Islet of Langerhans (tissue), 1 donor: Measurements from ENCODE around the gene KIAA0408.

Source experiments
- FAIRE-seq: peaks from one replicate; lab custom pipeline; 2011; peaks lifted over from hg19 to GRCh38; lab: Jason Lieb, UNC

Gene KIAA0408

DNA sequence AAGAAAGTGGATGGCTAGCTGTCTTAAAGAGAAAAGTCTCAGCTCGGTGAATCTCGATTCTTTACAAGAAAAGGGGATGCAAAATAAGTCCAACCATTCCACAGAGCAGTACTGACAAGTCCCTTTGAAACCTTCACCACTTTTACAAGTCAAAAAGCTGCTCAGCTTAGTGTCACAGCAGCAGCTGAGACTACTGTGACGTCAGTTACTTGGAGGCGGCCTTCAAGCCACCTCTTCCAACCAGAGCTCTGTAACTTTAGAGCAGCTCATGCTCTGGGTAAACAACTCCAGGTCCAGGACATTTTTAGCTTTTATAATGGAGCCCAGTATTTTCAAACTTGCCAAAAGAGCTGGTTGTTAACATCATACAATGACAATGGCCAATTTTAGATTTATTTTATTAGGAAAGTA, at the start of gene KIAA0408:
Gene KIAA0408 (minus strand): TSS at position 159 of the 411 bp plus-strand sequence. CDS start 5,408 bp downstream, outside the sequence.
- FAIRE-seq = no peak

DNA sequence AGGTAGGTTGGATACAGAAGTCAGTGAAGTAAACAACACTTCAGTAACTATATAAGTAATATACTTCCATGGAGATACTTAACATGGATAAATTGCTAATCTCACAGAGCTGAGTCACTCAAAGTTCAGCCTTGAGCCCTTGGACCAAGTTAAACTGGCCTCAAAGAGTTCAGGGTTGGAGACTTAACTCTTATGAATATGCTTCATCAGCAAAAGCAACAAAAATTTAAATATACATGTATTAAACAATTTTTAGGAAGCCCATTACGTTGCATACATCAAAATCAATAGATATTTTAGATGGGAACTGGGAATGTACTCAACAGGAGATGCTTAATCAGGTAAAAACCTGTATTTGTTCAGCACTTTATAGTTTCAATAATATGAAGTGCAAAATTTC, 47.7 kb upstream of the KIAA0408 start:
- no peak for FAIRE-seq

GRCh38 chr6:127503022-127503421, 43.8 kb upstream of the KIAA0408 start:
- no peak for FAIRE-seq

- peak; percentile 80 for FAIRE-seq
Observed at GRCh38 chr6:127497410-127497809, 38.2 kb upstream of the KIAA0408 start.

- FAIRE-seq = peak; percentile 72
Observed at GRCh38 chr6:127496471-127496870, 37.3 kb upstream of the KIAA0408 start.

DNA sequence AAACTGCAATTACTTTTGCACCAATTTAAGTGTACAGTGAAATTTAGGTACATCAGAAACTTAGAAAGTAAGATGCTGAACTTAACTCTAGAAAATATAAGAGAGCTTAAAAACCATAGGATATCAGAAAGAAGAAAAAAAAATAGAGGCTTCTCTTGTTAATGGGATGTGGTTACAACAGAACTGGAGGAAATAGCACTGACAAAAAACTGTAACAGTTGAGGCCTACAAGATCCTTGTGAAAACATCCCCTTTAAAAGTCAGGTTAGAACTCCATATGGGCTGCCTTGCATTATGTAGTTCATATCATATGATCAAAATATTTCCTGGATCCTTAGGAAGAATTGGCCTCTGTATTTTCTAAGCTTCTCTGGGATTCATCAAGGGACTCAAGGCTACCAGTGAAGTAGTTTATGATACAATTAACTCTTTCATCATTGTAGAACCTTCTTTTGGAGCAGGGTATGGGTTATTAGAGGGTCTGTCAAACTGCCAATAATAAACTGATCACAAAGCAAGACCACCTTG, 35.1 kb upstream of the KIAA0408 start:
- no peak for FAIRE-seq

GRCh38 chr6:127489248-127489647, 30.1 kb upstream of the KIAA0408 start:
- no peak for FAIRE-seq

GRCh38 chr6:127486934-127487333, 27.7 kb upstream of the KIAA0408 start:
- no peak for FAIRE-seq

DNA sequence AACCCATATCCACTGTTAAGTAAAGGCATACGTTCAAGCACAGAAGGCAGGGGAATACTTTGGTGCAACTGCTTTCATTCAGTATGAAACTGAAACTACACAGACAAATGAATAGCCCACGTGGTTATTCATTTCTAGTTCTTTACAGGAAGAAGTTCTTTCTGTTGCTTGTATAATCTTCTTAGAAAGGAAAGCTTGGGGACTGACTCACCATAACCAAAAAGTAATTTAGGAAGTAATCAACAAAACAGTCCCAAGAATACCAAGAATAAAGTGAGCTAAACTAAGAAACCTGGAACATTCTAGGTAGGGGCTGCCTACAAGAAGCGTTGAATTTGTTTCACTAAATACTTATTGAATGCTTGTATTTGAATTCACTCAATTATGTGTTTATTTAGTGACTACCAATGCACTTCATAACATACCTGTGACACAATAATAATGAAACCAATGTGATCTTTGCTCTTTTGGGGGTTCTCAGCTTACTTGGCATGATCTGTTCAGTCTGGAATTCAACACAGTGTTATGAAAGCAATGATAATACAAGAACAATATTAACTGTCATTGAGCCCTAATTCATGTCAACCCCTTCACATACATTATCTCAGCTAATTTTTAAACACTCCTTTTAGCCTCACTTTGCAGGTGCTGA, 25.1 kb upstream of the KIAA0408 start:
- peak; percentile 95 for FAIRE-seq

- no peak for FAIRE-seq
Observed at GRCh38 chr6:127483399-127484055, 24.3 kb upstream of the KIAA0408 start.

DNA sequence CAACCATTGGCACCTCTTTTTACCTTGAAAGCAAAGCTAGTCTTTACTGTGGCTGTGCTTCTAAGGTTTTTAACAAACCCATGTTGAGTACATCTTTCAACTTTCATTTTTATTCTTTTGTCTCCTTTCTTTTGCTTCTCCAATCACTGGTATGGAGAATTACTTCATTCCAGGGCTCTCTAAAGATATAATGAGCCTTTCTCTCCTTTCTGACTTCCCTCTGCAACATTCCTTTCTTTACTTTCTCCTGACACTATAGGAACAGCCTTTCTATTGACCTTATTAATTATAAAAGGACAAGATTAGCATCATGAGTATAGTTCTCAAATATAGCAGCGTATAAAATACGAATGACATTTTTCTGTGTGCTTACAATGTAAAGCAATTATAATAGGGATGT, 23.1 kb upstream of the KIAA0408 start:
- no peak for FAIRE-seq

DNA sequence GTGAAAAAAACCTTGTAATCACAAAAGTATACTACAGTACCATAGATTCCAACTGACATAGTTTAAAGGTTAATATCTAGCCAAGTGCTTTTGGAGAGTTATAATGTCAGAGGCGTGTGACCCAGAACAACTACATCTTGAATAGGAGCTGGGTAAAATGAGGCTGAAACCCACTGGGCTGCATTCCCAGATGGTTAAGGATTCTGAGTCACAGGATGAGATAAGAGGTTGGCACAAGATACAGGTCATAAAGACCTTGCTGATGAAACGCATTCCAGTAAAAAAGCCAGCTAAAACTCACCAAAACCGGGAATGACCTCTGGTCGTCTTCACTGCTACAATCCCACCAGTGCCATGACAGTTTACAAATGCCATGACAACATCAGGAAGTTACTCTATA, 22.4 kb upstream of the KIAA0408 start:
- no peak for FAIRE-seq

DNA sequence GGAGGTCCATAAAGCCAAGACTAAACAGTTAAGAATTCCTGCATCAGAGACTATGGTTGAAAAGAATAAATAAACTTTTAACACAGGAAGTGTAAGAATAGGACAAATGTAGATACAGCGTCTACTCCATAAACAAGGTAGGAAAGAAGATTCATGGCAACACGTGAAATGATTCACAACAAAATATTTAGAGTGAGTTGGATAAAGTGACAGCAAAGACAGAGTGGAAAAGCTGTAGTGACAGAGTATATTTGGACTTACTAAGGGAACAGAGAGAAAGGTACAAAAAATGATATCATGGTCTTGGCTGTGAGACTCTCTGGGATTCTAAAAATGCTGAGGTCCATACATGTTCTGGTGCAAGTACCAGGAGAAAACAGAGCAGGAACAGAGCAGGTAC, 21.9 kb upstream of the KIAA0408 start:
- FAIRE-seq = no peak

GRCh38 chr6:127477658-127478057, 18.5 kb upstream of the KIAA0408 start:
- no peak for FAIRE-seq

DNA sequence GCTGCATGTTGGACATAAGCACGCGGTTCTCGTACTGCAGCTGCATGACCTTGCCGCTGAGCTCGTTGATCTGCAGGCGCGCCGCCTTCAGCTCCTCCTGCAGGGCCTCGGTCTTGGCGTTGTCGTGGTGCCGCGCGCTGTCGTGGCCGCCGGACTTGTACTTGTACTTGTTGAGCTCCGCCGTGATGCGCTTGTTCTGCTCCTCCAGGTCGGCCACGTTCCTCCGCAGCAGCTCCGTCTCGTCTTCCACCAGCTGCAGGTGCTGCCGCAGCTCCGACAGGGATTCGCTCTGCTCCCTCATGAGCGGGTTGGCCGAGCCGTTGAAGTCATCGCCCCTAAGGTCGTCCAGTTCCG, 16.6 kb upstream of the KIAA0408 start:
- FAIRE-seq = no peak

DNA sequence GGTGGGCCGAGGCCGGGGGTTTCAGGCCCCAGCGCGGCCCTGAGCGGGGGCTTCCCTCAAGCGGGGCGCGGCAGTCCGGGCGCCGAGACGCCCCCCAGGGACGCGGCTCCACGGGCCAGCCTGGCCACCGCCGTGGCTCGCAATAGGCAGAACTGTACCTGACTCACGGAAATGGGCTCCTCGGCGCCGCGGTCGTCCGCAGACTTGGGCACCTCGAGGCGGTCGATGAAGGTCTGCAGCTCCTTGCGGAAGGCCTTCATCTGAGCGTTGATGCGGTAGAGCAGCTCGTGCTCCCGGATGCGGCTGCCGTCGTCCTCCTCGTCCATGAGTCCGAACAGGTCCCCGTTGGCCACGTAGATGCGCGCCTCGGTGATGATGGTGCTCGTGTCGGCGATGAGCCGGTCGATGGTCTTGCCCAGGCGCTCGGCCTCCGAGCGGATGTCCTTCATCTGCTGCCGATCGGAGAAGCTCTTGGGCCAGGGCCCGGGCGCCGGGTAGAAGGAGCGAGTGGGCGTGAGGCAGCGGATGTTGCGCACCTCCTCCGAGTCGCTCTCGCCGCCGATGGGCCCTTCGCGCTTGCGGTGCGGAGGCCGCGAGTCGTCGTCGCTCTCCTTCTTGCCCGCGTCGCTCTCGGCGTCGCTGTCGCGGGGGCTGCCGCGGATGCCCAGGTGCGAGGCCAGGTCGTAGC, 16.1 kb upstream of the KIAA0408 start:
- FAIRE-seq = no peak

- FAIRE-seq = no peak
Observed at GRCh38 chr6:127471379-127472255, 12.4 kb upstream of the KIAA0408 start.

- FAIRE-seq = no peak
Observed at GRCh38 chr6:127468936-127469335, 9.7 kb upstream of the KIAA0408 start.

- no peak for FAIRE-seq
Observed at GRCh38 chr6:127466416-127466815, 7.2 kb upstream of the KIAA0408 start.

GRCh38 chr6:127464881-127465459, 5.8 kb upstream of the KIAA0408 start:
- FAIRE-seq = peak; percentile 86

DNA sequence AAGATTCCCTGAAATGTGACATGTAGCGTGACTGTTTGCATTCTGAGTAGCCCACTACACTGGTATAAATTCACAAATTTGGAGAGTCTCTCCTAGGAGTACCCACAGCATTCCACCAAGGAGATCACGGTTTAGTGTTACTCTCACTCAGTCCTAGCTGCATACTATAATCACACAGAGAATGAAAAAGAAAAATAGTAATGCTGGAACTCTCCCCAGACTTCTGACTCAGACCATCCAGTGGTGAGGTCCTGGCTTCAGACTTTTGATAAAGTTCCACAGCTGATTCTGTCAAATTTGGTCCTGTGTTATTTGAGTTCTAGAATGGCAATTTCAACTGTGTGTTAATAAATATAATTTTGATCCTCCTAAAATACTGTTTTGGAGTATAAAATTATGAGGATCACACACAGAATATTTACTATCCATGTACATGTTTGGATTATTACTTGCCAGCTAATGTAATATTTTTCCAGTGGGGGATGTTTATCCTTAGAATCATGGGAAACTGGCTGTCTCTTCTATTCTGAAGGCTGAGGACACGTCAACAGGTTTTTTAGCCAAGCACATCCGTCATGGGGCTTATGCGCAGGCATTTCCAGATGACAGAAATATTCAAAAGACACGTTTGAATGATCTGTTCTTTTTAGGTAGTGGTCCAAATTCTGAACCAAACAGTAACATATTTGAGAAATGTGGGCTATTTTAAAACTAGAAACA, 5.1 kb upstream of the KIAA0408 start:
- no peak for FAIRE-seq
